MM.1S (cell line): ENCODE measurements around the gene LGALS7.
"Not testable (repeated sequence)": the region's sequence is repeated elsewhere in the genome, so short reads cannot be mapped to it uniquely, and the experiment has no call there.

Experiments used
- CTCF ChIP-seq: fragments of 300-600 bp; sonication (generic); IDR thresholded peaks from 2 replicates; pipeline ENCODE4 v1.5.1; 2016; ENCODE audit warnings: antibody characterized with exemption, low read length, mixed read lengths
- EZH2 ChIP-seq: fragments of 300-600 bp; sonication (generic); optimal IDR thresholded peaks from 2 replicates; pipeline ENCODE3; 2017; ENCODE audit warnings: low read depth, mild to moderate bottlenecking, antibody characterized with exemption, low read length, mixed read lengths
- EZH2phosphoT487 ChIP-seq: fragments of 300-600 bp; sonication (generic); IDR thresholded peaks from 2 replicates; pipeline ENCODE4 v1.6.1; 2018; ENCODE audit warnings: antibody characterized with exemption, low read length

- TF ChIP-seq CTCF, EZH2, EZH2phosphoT487: not testable (repeated sequence)
Observed at GRCh38 chr19:38770949-38771275, 2.4 kb downstream of the LGALS7 start.
